Ecto neural progenitor cell (in vitro differentiated cells): ENCODE results near the gene HLA-DPA1.
A peak's percentile ranks its signal among the peaks of the same experiment; 100 is the strongest.
"Not testable (repeated sequence)": the region's sequence is repeated elsewhere in the genome, so short reads cannot be mapped to it uniquely, and the experiment has no call there.

ENCODE experiments used
- DNase-seq: peaks from one replicate; pipeline ENCODE4 v3.0.0-alpha.2; 2018; ENCODE audit warnings: low spot score

Gene HLA-DPA1

DNA sequence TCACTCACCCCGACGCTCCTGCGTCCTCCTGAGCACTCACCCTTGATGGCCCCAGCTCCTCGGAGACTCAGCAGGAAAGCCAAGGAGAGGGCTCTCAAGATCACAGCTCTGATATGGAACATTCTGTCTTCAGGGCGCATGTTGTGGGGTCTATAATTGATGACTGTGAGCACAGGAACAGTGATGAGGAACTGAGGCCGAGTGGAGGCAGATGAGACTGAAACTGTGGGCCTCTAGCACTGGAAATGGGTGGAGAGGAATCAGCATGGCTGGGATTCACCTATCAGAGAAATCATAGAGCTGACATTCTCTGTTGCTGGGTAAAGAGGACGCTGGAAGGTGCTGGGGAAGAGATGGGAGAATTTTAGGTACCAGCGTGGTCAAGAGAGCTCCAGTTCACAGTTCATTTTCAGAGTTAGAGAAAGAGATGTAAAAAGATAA is at the start of gene HLA-DPA1:
HLA-DPA1 (minus strand) TSS at position 219 of the 441 bp plus-strand sequence.
- no peak for DNase-seq

DNA sequence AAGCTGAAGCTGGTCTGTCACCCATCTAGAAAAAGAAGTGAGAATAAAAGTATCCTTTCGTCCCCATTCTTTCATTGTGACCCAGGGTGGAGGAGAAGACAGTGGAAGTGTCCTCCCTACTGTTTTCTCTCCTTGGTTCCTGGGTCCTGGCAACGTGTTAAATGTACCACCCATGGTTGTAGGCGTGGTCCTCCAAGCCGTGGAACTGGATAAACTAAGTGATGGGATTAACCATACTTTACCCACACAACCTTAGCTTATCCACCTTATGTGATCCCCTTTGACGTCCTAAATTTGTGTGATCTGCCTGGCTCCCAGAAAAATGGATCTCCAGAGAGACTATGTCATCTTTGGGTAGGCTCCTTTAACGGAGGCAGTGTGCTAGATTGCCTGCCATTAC is 49.7 kb upstream of the HLA-DPA1 start:
- DNase-seq, result no peak

DNA sequence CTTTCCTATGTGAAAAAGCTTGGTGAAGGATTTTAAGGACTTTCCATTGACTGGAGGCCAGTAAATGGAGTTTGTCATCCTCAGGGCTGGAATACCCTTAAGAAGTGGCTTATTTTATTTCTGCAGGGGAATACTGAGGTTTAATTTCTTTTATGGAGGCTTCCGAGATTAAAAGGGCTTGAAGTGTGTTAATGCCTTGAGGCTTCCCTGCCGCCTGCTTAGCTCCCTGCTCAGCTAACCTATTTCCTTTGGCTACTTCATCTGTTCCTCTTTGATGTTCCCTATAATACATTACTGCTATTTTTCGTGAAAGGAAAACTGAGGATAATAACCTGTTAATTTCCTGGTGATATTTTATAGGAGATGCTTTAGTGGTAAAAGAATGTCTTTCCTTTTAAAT is 46.6 kb upstream of the HLA-DPA1 start:
- no peak for DNase-seq

DNA sequence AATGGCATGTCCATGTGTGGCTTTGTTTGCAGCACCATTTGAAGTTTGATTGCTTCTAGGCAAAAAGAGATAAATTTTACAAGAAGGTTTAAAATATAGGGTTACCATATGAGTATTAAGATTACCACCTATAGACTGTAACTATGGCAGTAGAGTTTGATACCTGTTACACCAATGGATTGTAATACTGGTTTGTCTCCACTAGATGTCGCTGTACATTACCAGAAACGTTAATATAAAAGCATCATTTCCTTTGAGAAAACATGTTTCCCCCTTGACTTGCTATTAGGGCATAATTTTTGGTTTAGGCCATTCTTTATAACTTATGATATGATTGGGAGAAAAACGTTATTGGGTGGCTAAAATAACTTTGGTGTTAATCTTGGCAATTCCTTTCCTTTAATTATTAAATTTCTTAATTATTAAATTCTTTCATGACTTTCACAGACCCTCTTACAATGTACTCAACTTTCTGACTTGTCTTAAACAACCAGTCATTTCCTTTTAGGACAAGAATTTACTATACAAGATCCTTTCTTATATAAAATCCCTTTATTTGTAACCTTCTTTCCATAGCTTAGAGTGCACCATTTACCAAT is 45.2 kb upstream of the HLA-DPA1 start:
- DNase-seq, result no peak

DNA sequence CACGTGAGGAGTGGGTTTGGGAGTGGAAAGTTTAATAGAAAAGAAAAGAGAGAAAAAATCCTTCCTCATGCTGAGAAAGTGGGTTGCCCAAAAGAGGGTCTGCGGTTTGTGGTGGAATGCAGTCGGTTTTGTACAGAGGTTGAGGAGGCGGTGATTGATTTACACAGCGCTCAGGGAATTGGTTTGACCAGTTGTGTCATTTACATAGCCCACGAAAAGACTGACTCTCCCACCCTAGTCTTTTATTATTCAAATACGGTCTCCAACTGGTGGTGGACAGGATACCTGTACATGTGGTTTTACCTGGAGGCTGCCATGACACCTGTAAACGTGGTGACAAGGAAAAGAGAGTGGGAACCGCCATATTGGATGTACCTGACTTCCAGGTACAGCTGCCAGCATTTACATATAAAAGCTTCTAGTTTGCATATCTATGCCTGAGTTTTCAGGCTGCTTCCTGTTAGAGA is 44.4 kb upstream of the HLA-DPA1 start:
- DNase-seq, result no peak

DNA sequence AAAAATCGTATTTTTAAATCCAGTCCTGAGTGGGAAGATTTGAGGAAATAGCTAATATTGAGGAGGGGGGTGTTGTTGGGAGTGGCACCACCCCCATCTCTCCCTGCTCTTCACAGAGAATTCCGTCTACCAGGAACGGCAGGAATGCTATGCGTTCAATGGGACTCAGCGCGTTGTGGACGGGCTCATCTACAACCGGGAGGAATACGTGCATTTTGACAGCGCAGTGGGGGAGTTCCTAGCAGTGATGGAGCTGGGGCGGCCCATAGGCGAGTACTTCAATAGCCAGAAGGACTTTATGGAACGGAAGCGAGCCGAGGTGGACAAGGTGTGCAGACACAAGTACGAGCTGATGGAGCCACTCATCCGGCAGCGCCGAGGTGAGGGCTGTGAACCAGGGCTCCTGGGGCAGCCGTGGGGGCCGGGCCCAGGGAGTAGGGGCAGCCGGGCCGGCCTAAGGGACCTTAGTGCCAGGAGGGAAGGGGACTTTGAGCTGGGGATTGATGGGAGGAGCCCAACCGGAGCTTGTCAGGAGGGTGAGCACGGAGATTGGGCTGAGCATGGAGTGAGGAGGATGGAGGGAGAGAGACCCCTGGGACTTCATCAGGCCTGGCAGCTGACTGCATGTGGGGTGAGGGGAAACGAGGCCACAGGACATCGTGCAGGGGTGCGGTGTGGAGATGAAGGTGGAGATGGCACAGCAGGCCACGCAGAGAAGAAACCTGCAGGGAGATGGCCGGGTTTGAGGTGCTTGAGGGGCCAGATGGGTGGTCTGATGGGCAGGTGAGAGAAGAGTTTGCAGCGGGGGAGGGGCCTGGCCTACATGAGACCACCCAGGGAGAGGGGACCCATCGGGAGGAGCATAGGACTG is 43.6 kb upstream of the HLA-DPA1 start:
- DNase-seq, result peak; percentile 58

DNA sequence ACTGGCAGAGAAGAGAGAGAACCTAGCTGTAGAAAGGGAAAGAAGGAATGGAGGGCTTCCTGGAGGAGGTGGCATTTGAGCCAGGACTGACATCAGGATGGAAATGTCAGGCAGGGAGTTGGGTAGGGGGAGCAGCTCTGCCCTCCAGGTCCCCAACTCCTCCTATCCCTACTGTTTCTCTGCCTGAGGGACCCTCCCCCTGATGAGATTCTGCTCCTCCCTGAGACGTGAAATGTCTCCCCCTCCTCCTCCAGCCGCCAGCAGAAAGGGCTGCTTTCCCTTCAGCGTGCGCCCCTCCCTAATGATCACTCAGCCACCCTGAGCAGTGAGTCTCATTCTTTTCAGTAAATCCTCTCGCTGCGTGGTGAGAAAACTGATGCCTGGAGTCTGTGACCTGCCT is 43.0 kb upstream of the HLA-DPA1 start:
- DNase-seq, result no peak

DNA sequence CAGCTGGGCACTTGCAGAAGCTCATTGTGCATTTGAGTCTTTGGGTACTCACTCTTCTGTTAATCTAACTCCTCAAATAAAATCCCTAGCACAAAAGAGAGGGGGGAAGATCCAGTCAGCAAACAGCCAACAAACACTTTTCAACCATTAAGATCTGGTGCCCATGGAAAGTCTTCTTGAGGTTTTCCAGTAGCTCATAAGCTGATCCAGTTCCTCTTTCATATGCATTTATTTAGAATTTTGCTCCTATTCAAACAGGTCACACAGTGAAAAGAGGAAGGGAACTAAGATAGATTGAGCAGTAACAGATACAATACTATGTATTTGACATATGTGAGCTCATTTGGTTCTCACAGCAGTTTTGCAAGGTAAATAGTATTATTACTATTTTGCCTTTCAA is 41.0 kb upstream of the HLA-DPA1 start:
- DNase-seq, result no peak

DNA sequence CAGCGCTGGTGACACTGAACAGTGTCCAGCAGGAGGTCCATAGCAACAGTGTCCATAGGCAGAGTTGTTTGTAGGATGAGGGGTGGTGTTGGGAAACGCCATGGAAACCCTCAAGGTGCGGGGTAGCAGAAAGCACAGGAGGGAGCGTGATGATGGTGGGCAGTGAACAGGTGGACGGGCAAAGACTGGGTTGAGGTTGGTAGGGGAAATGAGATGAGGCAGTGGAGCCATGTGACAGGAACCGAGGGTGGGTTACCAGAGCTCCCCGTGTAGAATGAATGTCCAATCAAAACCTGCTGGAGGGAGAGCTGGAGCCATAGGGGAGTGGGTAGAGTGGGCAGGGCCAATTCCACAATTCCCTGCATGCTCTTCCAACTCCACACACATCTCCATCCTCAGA is 40.3 kb upstream of the HLA-DPA1 start:
- DNase-seq, result no peak

DNA sequence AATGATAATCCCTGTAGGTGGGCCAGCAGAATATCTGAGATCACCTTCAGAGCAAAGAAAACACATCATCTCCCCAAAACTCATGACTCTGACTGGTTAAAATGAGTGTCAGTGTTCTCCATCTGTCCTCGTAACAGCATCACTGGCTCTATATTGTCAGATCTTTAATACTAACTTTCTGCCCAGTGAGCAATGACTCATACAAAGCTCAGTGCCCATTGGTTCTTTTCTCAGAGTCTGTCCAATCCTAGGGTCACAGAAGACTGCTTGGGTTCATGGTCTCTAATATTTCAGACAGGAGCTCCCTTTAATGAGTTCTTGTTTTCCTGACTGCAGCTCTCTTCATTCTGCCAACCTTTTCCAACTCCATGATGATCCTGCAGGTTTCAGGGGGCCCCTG is 38.7 kb upstream of the HLA-DPA1 start:
- DNase-seq, result no peak

DNA sequence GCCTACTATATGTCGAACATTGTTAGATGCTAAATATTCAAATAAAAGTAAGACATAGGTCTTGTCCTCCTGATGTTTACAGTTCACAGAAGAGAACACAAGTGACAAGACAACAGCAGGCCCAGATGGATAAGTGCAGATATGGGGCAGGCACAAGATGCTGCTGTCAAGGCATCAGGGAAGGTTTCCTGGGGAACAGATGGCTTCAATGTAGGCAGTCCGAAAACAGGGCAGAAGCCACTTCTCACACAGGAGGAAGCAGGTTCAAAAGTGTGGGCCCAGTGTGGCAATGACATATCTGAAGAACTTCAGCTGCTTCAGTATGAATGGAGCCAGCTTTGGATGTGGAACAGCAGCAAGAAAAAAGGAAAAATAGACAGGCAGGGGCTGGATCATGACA is 34.9 kb upstream of the HLA-DPA1 start:
- no peak for DNase-seq

DNA sequence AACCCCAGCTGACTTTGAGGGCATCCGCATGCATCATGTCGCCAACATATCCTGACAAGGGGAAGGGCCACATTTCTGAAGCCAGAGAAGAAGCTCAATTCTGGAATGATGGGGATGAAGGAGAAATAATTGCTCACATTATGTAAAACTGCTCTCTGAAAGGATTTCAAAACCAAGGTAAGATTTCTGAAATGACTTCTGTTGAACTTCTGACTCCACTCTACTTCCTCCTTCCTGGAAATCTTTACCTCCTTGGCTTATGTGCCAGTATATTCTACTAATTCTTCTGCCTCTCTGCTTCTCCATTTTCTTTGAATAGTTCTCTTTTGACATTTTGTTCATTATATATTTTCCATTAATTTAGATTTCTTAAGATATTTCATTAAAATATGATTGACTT is 34.2 kb upstream of the HLA-DPA1 start:
- DNase-seq, result no peak

DNA sequence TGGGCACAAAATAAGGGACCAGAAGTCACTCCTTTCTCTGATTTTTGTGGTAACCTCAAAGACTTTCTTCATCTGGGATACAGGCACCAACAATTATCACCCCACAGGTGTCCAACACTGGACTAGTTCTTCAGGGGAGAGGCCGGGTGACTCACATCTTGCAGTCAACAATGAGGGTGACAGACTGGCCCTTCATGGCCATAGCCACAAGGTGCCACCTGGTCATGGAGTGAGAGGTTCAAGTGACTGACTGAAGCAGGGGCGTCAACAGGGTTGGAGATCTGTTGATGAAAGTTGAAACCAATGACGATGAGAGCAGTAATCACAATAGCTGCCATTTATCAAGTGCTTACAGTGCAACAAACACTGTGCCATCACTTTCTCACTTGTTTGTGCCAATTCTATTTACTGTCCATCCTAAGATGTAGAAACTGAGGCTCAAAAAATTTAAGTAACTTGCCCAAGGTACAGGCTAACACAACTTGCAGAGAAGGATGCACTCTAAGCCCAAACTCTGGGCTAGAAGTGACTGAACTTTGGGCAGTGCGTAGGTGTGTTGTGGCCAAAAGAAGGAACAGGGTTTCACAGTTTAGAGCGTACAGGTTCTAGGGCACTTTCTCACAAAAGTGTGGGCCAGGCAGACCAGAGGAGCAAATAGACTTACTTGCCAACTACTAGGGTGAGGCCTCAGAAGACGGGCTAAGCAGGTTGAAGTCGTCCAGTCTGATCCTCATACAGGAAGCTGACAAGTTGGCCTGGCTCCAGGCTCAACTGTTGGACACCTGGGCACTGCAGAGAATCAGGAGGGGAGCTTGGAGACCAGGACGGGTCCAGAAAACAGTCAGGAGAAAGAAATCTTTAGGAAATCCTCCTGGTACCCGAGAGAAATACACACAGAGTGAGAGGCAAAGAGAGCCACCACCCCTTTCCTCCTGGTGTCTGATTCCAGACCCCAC is 32.7 kb upstream of the HLA-DPA1 start:
- DNase-seq, result no peak

DNA sequence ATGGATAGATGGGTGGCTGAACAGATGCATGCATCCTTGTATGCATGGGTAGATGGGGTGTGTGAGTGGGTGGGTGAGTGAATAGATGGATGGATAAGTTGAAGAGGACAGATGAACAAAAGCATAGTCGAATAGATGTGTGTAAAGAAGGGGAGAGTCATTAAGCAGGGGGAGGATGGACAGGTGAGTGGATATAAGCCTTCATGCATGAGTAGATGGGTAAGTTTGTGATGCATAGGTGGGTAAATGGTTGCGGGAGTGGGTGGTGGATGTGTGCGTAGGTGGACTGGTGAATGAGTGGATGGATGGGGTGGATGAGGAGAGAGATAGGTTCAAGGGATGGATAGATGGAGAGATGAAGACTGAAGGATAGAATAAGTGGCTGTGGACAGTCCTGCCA is 31.9 kb upstream of the HLA-DPA1 start:
- no peak for DNase-seq

DNA sequence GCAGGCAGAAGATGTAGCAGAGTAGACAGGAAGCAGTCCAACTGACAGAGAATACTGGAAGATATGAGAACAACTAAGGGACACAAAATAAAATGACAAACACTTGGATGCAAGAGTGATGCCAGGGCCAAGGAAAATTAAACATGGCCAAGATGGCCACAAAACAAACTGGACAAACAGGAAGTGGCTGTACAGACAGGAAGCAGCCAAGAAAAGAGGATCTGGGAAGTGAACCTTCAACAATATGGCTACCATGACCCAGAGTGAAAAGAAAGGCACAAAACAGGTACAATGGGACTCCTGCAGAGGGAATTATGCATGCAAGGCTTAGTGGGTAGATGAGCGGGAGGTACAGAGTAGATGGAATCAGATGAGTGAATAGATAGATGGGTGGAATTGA is 31.4 kb upstream of the HLA-DPA1 start:
- DNase-seq, result no peak

DNA sequence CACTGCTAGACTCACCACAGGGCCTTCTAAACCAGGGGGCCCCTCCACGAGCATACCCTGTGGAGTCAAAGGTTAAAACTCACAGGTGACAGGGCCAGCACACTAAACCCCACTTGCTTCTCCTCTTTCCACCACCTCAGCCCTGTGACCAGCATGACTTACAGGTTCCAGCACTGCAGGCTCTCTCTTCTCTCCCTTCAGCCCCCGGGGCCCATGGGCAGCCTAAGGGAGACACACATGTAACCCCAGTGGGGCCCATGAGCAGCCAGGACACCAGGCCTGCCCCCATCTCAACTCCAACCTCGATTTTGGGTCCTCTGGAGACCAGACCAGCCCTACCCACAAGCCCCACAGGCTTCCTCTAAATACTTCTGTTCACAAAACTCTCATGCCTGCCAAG is 30.3 kb upstream of the HLA-DPA1 start:
- DNase-seq, result no peak

DNA sequence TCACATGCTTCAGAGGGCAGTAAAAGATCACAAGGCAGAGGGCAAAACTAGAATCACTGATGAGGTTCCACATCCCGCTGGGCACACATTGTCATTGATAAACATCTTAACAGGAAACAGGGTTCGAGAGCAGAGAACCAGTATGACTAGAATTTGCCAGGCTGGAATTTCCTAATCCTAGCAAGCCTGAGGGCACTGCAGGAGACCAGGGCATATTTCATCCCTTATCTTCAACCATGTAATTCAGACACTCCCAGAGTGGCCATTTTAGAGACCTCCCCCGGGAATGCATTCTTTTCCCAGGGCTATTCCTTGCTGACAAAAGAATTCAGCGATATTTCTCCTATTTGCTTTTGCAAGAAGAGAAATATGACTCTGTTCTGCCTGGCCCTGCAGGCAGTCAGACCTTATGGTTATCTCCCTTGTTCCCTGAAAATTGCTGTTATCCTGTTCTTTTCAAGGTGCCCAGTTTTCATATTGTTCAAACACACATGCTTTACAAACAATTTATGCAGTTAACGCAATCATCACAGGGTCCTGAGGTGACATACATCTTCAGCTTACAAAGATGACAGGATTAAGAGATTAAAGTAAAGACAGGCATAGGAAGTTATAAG is 27.8 kb upstream of the HLA-DPA1 start:
- DNase-seq, result not testable (repeated sequence)

DNA sequence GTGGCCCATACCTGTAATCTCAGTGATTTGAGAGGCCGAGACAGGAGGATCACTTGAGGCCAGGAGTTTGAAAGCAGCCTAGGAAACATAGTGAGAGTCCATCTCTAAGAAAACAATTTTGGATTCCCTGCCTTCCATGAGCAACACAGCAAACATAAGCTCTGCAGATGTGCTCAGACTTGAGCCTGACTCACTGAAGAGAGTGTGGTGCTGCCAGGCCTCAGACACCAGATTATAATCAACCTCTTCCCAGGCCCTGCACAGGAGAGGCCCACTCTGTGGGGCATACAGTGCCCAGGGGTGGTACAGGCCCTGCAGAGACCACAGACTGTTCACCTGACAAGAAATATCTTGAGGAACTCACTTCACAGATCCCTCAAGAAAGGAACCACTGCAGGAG is 22.2 kb upstream of the HLA-DPA1 start:
- no peak for DNase-seq

DNA sequence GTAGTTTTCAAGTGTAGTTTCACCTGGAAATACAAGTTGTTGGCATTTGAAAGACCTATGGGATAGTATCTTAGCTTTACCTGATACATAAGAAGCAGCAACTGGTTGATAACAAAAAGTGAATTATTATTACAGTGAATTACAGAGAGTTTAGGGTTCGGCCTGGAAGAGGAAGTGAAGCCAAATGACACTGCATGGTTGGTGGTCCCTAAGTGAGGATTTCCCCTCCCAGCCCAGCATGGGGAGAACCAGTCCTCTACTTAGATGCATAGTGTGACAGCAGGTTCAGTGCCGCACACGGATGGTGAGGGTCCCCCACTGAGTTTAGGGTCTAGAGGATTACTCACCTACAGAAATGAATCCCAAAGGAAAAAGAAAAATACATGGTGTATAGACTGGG is 20.4 kb upstream of the HLA-DPA1 start:
- DNase-seq, result no peak

DNA sequence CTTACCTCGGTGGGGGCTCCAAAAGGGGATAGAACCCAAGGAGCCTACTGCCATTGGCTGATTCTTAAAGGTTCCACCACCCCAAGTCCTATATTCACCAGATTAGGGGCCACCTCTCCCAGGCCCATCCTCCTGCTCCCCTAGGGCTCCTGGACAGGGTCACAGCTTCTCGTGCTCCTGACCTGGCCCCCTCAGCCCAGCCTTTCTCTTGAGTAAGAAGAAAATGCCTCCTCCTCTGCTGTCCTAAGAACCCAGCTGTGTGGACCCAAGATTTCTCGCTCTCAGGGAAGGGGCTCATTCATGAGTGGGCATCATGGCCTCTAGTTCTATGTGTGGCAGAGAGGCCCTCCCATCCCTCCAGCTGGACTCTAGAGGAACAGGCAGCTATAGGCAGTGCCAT is 18.9 kb upstream of the HLA-DPA1 start:
- DNase-seq, result no peak

DNA sequence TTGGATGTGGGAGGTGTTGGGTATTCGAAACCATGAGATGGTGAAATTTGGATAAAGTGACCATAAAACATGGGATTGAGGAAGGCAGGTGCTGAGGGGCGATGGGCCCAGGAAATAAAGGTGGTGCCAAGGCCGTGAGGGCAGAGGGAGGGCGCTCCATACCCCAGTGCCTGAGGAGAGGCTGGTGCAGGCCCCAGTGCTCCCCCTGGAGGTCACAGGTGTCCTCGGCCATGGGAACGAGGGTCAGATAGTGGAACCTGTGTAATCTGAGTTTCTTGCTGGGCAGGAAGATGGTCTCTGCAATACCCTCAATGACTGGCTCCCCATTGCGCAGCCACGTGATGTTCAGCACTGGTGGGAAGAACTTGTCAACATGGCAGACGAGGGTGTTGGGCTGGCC is 18.5 kb upstream of the HLA-DPA1 start:
- DNase-seq, result peak; percentile 66
